ENCODE measurements around the gene MAN1A1. TPM values are rescaled to one million over a fixed set of nuclear protein-coding genes. Genes with fewer than 3 reads are reported as not detected.

The MAN1A1 gene
- total and polyA plus RNA-seq, 2 experiments from 2014 or later = 2.0 to 8.7 TPM

GRCh38 chr6:119170447-119171087, 179.0 kb downstream of the MAN1A1 start:
- no peaks in the 10 kb centered on the region for H3K4me1 Mint-ChIP-seq
- H3K36me3 Mint-ChIP-seq (ENCODE audit: low read depth) = no peaks in the 10 kb centered on the region
- Histone ChIP-seq H3K4me3 (no peak overlapping the region), H4K20me1 (replicated peaks; ENCODE audit: insufficient read depth) (no peaks in the 10 kb centered on the region), H3K27me3 (ENCODE audit: insufficient read depth) (no peaks in the 10 kb centered on the region), H3K36me3 (ENCODE audit: insufficient read depth) (no peaks in the 10 kb centered on the region), H3K79me2 (replicated peaks; ENCODE audit: insufficient read depth) (no peaks in the 10 kb centered on the region), H3K4me1 (ENCODE audit: insufficient read depth) (no peaks in the 10 kb centered on the region), H2AFZ (no peak overlapping the region), H3F3A (replicated peaks; ENCODE audit: low read depth) (no peaks in the 10 kb centered on the region), H3K27ac (ENCODE audit: low read depth) (no peak overlapping the region), H3K9me2 (ENCODE audit: insufficient read depth) (no peaks in the 10 kb centered on the region), H3K4me2 (no peak overlapping the region)
- ATAC-seq (no peak), DNase-seq (ENCODE audit: low spot score) (no peak)
- TF ChIP-seq REST (IDR thresholded peaks at IDR 0.05; ENCODE audit: unreplicated experiment) (no peak), EZH2 (IDR thresholded peaks at IDR 0.05; ENCODE audit: low read depth, unreplicated experiment) (no peak), EZH2phosphoT487 (IDR thresholded peaks at IDR 0.05; ENCODE audit: unreplicated experiment) (no peak), ETS1 (IDR thresholded peaks at IDR 0.05) (no peak), JUNB (IDR thresholded peaks at IDR 0.05; ENCODE audit: unreplicated experiment) (no peak)
- TF ChIP-seq, protein P1, sequence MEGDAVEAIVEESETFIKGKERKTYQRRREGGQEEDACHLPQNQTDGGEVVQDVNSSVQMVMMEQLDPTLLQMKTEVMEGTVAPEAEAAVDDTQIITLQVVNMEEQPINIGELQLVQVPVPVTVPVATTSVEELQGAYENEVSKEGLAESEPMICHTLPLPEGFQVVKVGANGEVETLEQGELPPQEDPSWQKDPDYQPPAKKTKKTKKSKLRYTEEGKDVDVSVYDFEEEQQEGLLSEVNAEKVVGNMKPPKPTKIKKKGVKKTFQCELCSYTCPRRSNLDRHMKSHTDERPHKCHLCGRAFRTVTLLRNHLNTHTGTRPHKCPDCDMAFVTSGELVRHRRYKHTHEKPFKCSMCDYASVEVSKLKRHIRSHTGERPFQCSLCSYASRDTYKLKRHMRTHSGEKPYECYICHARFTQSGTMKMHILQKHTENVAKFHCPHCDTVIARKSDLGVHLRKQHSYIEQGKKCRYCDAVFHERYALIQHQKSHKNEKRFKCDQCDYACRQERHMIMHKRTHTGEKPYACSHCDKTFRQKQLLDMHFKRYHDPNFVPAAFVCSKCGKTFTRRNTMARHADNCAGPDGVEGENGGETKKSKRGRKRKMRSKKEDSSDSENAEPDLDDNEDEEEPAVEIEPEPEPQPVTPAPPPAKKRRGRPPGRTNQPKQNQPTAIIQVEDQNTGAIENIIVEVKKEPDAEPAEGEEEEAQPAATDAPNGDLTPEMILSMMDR (conservative IDR thresholded peaks at IDR 0.05; ENCODE audit: low read depth in 2 of 2) = no peak
- H3K27me3 Mint-ChIP-seq (ENCODE audit: insufficient read depth, low read depth, poor library complexity) = no peaks in the 10 kb centered on the region
- no peak overlapping the region for H3K27ac Mint-ChIP-seq
- H3K9me3 Mint-ChIP-seq = no peaks in the 10 kb centered on the region
- no peak overlapping the region for H3K4me3 Mint-ChIP-seq

DNA sequence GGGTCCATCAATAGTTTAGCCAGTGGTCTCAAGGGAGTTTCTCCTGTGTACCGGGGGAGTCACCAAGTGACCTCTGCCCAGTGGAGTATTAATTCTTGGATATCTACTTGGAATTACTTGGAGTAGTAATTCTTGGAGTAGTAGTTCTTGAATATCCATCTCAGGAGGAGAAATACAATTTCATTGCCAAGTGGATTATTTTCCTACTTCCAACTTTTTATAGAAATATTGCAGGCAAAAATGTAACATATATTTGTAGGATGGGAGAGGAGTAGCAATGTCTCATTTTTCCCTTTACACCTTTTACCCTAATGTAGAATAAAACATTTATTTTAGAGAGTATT, 179.5 kb downstream of the MAN1A1 start:
- Histone ChIP-seq H4K20me1 (replicated peaks; ENCODE audit: insufficient read depth) (no peaks in the 10 kb centered on the region), H3K9me2 (ENCODE audit: insufficient read depth) (no peaks in the 10 kb centered on the region), H3K4me2 (no peak overlapping the region), H3K27me3 (ENCODE audit: insufficient read depth) (no peaks in the 10 kb centered on the region), H2AFZ (no peak overlapping the region), H3K36me3 (ENCODE audit: insufficient read depth) (no peaks in the 10 kb centered on the region), H3K4me1 (ENCODE audit: insufficient read depth) (no peaks in the 10 kb centered on the region), H3K4me3 (no peak overlapping the region), H3F3A (replicated peaks; ENCODE audit: low read depth) (no peaks in the 10 kb centered on the region), H3K79me2 (replicated peaks; ENCODE audit: insufficient read depth) (no peaks in the 10 kb centered on the region), H3K27ac (ENCODE audit: low read depth) (no peak overlapping the region)
- no peaks in the 10 kb centered on the region for H3K36me3 Mint-ChIP-seq (ENCODE audit: low read depth)
- DNase-seq (ENCODE audit: low spot score) = no peak
- no peaks in the 10 kb centered on the region for H3K27me3 Mint-ChIP-seq (ENCODE audit: insufficient read depth, low read depth, poor library complexity)
- H3K4me3 Mint-ChIP-seq = no peak overlapping the region
- no peaks in the 10 kb centered on the region for H3K4me1 Mint-ChIP-seq
- no peak for ATAC-seq
- no peak overlapping the region for H3K27ac Mint-ChIP-seq
- no peaks in the 10 kb centered on the region for H3K9me3 Mint-ChIP-seq
- TF ChIP-seq NANOG (IDR thresholded peaks at IDR 0.05; ENCODE audit: borderline replicate concordance) = no peak
- TF ChIP-seq JUNB (IDR thresholded peaks at IDR 0.05; ENCODE audit: unreplicated experiment) = no peak
- no peak for TF ChIP-seq ZNF114 (CRISPR knock-in tag; IDR thresholded peaks at IDR 0.05)
- no peak for TF ChIP-seq POLR2AphosphoS5 (IDR thresholded peaks at IDR 0.05; ENCODE audit: low read depth)
- TF ChIP-seq EZH2 (IDR thresholded peaks at IDR 0.05; ENCODE audit: low read depth, unreplicated experiment) = no peak
- no peak for TF ChIP-seq ZNF331 (CRISPR knock-in tag; IDR thresholded peaks at IDR 0.05; ENCODE audit: low read depth)
- TF ChIP-seq STAT1 (IDR thresholded peaks at IDR 0.05; ENCODE audit: unreplicated experiment) = no peak
- no peak for TF ChIP-seq ETS1 (IDR thresholded peaks at IDR 0.05)
- TF ChIP-seq, protein P1 (conservative IDR thresholded peaks at IDR 0.05; ENCODE audit: low read depth in 2 of 2) = no peak
